ENCODE results near the gene HSF2BP.
"Not testable (repeated sequence)": the region's sequence is repeated elsewhere in the genome, so short reads cannot be mapped to it uniquely, and the experiment has no call there.

HSF2BP gene

GRCh38 chr21:43687566-43688399 lies 28.5 kb upstream of the HSF2BP start:
- DNase-seq: no peak

GRCh38 chr21:43686811-43687565 lies 27.7 kb upstream of the HSF2BP start:
- no peak for DNase-seq

- no peak for DNase-seq
Measured at GRCh38 chr21:43684424-43684823, 25.1 kb upstream of the HSF2BP start.

- DNase-seq: no peak
Measured at GRCh38 chr21:43681650-43682049, 22.4 kb upstream of the HSF2BP start.

- DNase-seq: not testable (repeated sequence)
Measured at GRCh38 chr21:43680421-43680820, 21.1 kb upstream of the HSF2BP start.

- no peak for DNase-seq
Measured at GRCh38 chr21:43679951-43680350, 20.7 kb upstream of the HSF2BP start.

- no peak for DNase-seq
Measured at GRCh38 chr21:43676391-43676790, 17.1 kb upstream of the HSF2BP start.

GRCh38 chr21:43675871-43676270 lies 16.6 kb upstream of the HSF2BP start:
- DNase-seq: no peak

GRCh38 chr21:43669828-43670605 lies 10.7 kb upstream of the HSF2BP start:
- no peak for DNase-seq

- no peak for DNase-seq
Measured at GRCh38 chr21:43667191-43667904, 8.1 kb upstream of the HSF2BP start.

GRCh38 chr21:43665879-43666278 lies 6.6 kb upstream of the HSF2BP start:
- no peak for DNase-seq

- DNase-seq: no peak
Measured at GRCh38 chr21:43664358-43664757, 5.1 kb upstream of the HSF2BP start.

GRCh38 chr21:43663033-43663432 lies 3.7 kb upstream of the HSF2BP start:
- no peak for DNase-seq

GRCh38 chr21:43662286-43662685 lies 3.0 kb upstream of the HSF2BP start:
- no peak for DNase-seq

- no peak for DNase-seq
Measured at GRCh38 chr21:43658769-43659135, 536 bp downstream of the HSF2BP start.

GRCh38 chr21:43658088-43658741 lies 1.1 kb downstream of the HSF2BP start:
- no peak for DNase-seq

- no peak for DNase-seq
Measured at GRCh38 chr21:43657355-43658087, 1.8 kb downstream of the HSF2BP start.

- no peak for DNase-seq
Measured at GRCh38 chr21:43654806-43655489, 4.3 kb downstream of the HSF2BP start.

- no peak for DNase-seq
Measured at GRCh38 chr21:43653626-43654025, 5.7 kb downstream of the HSF2BP start.

GRCh38 chr21:43652616-43653015 lies 6.7 kb downstream of the HSF2BP start:
- DNase-seq: no peak

GRCh38 chr21:43651926-43652325 lies 7.4 kb downstream of the HSF2BP start:
- DNase-seq: not testable (repeated sequence)
